WI38 (cell line): Measurements from ENCODE around the gene SMDT1.
"Not testable (repeated sequence)": the region's sequence is repeated elsewhere in the genome, so short reads cannot be mapped to it uniquely, and the experiment has no call there.

ENCODE experiments used
- H3K4me3 ChIP-seq: 2 replicates; pipeline ENCODE4 v1.5.1; 2011; ENCODE audit warnings: low read depth, mild to moderate bottlenecking, control low read depth, low read length
- TF ChIP-seq, protein P1 (sequence below): IDR thresholded peaks from 2 replicates; pipeline ENCODE4 v1.5.1; 2012; ENCODE audit warnings: low read depth, mild to moderate bottlenecking, control low read depth, low read length

SMDT1 gene

DNA sequence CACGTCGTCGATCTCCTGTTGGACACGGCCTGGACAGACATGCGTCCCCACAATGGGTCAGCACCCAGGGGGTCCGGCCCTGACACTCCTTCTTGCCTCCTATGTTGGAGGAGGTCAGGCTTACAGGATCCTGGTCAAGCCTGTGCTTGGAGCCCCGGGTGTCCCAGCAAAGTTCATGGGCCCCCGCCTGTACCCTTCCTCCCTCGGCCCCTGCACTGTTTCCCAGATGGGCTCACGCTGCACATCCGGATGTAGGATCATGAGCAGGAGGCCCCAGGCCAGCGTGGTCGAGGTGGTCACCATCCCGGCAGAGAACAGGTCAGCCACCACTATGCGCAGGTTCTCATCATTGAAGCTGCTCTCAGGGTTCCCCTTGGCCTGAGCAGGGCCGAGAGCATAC lies 48.1 kb downstream of the SMDT1 start:
- TF ChIP-seq, protein P1, sequence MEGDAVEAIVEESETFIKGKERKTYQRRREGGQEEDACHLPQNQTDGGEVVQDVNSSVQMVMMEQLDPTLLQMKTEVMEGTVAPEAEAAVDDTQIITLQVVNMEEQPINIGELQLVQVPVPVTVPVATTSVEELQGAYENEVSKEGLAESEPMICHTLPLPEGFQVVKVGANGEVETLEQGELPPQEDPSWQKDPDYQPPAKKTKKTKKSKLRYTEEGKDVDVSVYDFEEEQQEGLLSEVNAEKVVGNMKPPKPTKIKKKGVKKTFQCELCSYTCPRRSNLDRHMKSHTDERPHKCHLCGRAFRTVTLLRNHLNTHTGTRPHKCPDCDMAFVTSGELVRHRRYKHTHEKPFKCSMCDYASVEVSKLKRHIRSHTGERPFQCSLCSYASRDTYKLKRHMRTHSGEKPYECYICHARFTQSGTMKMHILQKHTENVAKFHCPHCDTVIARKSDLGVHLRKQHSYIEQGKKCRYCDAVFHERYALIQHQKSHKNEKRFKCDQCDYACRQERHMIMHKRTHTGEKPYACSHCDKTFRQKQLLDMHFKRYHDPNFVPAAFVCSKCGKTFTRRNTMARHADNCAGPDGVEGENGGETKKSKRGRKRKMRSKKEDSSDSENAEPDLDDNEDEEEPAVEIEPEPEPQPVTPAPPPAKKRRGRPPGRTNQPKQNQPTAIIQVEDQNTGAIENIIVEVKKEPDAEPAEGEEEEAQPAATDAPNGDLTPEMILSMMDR: no peak

DNA sequence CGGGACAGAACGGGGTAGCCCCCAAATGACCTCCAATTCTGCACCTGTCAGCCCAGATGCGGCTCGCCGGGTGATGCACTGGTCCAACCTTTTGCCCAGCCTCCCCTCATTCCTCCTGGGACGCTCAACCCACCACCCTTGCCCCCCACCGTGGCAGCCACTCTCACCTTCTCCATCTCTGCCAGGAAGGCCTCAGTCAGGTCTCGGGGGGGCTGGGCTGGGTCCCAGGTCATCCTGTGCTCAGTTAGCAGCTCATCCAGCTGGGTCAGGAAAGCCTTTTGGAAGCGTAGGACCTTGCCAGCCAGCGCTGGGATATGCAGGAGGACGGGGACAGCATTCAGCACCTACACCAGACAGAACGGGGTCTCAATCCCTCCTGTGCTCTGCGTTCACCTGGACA lies 48.5 kb downstream of the SMDT1 start:
- not testable (repeated sequence) for H3K4me3 ChIP-seq

More for the DNA sequence above, 48.1 kb downstream of the SMDT1 start:
- no peak overlapping the region for H3K4me3 ChIP-seq

DNA sequence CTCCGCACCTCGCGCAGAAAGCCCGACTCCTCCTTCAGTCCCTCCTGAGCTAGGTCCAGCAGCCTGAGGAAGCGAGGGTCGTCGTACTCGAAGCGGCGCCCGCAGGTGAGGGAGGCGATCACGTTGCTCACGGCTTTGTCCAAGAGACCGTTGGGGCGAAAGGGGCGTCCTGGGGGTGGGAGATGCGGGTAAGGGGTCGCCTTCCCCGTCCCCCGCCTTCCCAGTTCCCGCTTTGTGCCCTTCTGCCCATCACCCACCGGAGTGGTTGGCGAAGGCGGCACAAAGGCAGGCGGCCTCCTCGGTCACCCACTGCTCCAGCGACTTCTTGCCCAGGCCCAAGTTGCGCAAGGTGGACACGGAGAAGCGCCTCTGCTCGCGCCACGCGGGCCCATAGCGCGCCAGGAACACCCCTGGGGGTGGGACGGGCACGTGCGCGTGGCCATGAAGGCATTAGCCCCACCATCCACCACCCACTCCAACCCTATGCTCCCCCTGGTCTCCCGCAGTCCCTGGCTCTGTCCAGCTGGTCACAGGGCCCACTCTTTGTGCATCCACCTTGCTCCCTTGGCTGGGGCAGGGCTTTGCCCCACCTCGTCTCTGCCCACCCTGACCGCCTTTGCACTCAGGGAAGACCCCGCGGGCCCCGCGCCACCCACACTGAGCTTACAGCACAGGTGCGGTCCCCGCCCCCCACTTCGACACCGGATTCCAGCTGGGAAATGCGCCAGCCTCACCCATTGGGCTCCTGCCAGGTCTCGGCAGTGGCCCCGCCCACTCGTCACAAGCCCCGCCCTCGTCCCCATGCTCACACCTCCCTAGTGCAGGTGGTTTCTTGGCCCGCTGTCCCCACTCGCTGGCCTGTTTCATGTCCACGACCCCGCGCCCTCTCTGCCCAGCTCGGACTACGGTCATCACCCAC lies 49.5 kb downstream of the SMDT1 start:
- not testable (repeated sequence) for H3K4me3 ChIP-seq

DNA sequence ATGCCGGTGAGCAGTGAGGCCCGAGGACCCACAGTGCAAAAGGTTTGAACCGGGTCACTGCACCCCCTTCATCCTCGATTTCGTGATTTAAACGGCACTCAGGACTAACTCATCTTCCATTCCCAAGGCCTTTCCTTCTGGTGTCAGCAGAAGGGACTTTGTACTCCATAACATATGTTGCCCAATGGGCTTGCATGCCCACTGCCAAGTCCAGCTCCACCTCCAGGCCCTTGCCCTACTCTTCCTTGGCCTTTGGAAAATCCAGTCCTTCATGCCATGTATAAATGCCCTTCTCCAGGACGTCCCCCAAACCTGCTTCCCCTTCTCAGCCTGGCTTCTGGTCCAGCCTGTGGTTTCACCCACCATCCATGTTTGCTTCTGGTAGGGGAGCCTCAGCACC lies 50.7 kb downstream of the SMDT1 start:
- not testable (repeated sequence) for H3K4me3 ChIP-seq

DNA sequence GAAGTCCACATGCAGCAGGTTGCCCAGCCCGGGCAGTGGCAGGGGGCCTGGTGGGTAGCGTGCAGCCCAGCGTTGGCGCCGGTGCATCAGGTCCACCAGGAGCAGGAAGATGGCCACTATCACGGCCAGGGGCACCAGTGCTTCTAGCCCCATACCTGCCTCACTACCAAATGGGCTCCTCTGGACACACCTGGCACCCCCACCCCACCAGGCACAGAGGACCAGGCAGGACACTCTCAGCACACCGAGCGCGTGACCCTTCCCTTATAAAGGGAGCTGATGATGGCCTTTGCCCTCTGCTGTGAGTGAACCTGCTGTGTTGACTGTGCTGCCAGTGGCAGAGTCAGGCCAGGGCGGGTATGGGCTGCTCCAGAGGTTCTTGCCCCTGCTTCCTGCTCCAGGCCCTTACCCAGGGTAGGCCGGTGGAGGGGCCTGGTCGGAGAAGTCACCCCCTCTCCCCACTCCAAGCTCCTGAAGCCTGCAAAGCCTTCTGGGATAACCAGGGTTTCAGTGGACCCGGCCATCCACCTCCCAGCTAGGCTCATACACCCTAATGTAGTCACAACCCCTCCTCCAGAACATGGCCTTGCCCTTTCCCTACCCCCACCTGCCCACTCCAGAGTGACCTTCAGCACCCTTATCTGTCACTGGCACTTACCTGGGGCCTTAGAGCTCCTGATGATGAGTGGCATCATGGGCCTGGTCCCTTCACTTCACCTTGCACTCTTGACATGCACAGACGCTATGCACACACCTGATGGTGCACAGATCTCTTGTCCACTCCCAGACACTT lies 51.3 kb downstream of the SMDT1 start, which contains the start of gene CYP2D6:
Gene CYP2D6, minus strand, starts transcription at position 172 of the 793 bp plus-strand sequence. Its CDS starts 19 bp downstream, at position 153.
- H3K4me3 ChIP-seq: not testable (repeated sequence)

DNA sequence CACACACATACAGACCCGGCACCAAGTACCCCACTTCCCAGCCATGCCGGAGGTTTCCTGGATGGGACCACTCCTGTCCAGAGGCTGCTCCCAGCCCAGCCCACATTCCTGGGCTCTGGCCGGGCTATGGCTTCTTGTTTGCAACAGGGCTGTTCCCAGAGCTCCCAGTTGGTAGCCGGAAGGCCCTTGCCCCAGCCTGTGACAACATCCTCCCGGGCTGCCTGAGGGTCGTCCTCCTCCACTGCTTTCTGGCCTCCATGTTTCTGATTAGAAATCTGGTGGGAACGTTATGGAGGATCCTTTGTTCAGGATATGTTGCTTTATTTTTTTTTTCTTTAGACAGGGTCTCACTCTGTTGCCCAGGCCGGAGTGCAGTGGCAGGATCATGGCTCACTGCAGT lies 52.1 kb downstream of the SMDT1 start:
- H3K4me3 ChIP-seq: no peak overlapping the region
- TF ChIP-seq, protein P1: no peak

DNA sequence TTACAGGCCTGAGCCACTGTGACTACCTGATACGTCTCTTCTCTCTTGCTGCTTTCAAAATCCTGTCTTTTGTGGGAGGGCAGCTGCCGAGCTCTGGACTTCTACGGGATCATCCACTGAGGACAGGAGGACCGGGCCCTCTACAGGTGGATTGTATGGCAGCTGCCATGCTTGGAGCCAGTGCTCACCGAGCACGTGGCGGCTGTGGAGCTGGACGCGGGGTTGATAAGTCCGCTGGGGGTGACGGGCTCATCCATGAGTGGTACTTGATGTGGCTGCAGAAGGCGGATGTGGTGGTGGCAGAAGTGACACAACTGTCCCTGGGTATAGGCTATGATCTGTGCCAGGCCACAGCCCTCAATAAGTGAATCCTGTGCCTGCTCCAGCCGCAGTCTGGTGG lies 53.0 kb downstream of the SMDT1 start:
- TF ChIP-seq, protein P1: no peak
- H3K4me3 ChIP-seq: no peak overlapping the region
